Stimulated activated CD4-positive, alpha-beta T cell treated with anti-CD3 and anti-CD28 coated beads, Interleukin-4, amount 100 ng/mL, for 24 hours (primary cell): ENCODE measurements around the gene MAD2L2.

ENCODE experiments used
- DNase-seq: peaks from one replicate; pipeline ENCODE4 v3.0.0-alpha.2; 2020

MAD2L2 gene

DNA sequence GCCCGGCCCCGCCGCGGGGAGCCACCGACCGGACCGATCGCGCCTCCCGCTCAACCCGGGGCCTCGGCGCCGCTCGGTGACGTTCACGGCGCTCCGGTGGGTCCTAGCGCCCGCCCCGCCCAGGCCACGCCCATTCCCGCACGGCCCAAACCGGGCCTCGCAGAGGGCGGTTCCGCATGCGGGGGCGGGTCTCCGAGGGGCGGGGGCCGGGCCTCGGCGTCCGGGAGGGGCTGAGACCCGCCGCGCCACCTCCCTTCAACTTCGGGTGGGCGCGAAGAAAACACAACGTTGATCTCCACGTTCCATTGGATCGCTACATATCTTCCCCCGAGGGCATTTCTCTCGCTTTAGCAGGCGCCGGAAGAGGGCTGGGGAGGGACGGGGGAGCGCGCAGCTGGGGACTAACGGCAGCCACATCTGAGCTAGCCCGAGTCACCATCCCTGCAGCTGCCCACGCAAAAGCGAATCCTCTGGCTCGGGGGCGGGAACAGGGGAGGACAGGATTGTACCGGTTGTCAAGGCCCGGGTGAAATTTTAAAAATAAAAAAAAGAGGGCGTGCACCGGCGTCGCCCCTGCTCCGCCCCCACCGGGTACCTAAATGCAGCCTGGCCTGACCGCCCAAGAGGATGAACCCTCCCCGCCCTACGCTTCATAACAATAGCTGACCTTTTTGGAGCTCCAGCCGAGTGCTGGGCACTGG lies at the start of gene MAD2L2:
MAD2L2 (minus strand) TSS at position 78 of the 701 bp plus-strand sequence. CDS start 547 bp downstream, outside the sequence.
- peak; percentile 89 for DNase-seq

DNA sequence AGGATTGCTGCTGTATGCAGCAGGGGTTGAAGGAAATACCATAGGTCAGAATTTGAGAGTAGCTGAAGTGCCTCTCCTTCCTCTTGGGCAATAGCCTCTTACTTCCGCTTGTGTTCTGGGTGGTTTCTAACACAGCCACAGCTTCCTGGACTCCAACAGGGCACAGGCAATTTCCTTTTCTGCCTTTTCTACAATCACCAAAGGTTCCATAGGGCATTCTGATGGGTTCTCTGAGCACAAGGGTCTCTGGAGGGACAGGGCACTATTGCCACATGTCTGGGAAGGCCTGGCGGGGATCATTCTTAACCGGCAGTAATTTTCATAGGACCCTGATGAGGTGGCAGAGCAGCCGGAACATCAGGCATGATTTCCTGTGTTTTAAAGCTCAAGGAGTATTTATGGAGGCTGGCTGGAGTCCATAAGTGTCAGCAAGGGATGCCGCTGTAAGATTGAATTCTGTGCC lies 49.5 kb upstream of the MAD2L2 start:
- DNase-seq = peak; percentile 34

DNA sequence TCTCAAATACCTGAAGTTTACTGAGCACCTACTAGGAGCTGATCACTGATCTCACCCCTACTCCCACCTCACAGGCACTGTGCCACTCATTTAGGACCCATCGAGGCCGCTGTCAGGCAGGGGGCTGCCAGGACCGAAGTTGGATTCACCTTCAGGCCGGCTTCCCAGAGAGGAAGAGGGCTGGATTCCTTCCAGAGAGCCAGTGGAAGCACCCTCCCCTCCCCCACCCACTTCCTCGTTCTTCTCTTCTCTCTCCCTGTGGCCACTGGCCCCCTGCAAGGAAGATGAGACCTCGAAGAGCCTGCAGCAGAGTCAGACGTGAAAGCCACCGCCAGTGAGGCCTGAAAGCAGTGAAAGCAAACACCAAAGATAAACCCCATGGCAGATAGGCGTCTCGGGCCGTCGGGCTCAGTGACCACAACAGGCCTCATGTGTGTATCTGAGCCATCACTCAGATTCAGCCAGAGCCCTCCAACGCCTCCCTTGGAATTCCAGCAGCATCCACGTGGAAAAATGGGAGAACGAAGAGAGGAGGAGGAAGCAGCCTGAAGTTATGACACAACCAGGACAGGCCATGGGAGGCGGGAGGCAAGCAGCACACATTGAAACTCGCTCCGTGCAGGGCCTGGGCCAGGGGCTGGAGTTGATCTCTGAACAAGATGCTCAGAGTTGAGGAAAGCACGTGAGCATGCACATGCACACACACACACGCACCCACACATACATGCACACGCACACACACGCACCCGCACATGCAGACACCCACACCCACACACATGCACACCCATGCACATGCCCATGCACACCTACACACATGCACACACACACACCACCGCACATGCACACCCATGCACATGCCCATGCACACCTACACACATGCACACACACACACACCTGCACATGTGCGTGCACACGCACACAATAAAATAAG lies 48.8 kb upstream of the MAD2L2 start:
- peak; percentile 8 for DNase-seq

DNA sequence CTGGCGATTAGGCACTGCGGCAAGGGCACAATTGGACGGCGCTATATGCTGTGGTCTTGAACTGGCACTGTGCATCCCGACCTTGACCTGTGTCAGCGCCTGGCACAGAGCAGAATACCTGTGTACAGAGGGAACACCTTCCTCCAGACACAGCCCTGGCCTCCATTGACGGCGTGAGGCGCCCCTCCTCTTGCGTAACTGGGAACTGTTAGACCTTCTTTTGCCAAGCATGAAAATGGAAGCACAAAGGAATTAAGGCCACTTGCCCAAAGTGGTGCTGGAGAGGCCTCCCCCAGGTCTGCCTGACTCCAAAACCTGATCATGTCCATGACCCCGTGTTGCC lies 48.2 kb upstream of the MAD2L2 start:
- no peak for DNase-seq

DNA sequence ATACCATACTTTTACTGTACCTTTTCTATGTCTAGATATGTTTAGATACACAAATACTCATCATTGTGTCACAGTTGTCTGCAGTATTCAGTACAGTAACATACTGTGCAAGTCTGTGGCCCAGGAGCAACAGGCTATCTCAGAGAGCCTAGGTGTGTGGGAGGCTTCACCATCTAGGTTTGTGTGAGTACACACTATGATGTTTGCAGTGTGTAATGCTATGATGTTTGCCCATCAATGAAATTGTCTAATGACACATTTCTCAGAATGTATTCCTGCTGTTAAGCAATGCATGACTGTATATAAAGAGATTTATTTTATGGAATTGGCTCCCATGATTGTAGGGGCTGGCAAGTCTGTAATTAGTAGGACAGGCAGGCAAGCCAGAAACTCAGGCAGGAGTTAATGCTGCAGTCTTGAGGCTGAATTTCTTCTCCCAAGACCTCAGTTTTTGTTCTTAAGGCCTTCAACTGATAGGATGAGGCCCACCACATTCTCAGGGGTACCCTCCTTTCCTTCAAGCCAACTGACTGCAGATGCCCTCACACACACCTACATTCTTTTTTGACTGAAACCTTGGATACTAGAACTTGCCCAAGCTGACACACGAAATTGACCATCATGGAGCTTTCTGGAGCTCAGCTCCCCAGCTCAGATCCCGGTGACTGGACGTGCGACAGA lies 47.3 kb upstream of the MAD2L2 start:
- DNase-seq = no peak

DNA sequence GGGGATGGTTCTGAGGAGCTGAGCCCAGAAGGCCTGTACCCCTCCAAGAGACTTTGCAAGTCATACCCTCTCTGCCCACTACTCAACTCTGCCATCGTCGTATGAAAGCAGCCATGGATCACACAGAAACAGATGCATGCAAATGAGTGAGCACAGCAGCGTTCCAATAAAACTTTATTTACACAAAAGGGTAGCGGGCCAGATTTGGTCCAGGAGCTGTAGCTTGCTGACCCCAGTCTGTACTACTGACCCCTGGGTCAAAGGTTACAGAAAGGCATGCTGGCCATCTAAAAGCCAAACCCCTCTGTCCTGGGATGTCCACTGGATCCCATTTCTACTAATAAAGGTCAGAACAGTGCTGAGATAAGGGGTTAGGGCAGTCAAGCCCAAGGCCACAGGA lies 46.2 kb upstream of the MAD2L2 start:
- DNase-seq = no peak

DNA sequence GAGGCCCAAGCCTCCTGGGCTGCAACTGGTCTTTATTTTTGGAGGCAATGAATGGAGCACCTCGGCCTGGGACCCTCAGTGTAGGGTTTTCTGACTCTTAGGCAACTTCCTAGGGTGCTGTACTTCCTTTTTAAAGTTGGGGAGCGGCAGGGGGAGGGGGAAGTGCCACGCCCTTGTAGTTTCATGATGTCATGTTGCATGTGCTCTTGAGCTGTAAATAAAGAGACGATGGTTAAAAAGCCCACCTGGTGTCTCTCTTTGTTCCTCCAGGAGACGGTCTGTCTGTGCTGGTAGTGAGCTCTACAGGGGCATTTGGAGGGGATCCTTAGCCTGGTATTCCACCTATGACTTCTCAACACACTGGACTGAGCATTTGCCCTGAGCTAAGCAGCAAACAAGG lies 44.7 kb upstream of the MAD2L2 start:
- no peak for DNase-seq

DNA sequence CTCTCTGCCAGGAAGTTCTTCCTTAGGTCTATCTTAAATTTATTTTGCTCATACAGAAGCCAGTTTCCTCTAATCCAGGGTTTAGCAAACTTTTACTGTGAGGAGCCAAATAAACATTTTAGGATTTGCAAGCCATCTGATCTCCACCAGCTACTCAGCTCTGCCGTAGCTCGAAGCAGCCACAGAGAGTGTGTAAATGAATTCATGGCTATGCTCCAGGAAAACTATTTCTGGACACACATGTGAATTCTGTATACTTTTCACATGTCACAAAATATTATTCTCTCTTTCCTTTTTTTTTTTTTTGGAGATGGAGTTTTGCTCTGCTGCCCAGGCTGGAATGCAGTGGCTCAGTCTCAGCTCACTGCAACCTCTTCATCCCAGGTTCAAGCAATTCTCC lies 41.6 kb upstream of the MAD2L2 start:
- no peak for DNase-seq

DNA sequence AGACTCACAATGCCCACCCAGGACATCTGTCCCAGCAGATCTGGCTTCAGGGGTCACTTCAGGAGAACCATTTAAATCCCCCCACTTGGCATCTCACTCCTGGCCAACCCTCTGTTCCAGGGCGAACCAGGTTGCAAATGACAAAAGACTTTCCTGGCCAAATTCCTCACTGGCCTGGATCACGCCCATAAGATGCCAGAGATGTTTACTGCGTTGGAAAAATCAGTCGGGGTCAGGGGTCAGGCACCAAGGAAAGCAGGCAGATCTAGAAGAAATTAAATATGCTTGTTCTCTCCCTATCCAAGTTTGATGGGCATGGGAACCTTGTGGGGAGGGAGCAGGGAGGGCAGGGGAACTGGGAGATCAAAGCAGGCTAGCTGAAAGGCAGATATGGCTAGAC lies 40.4 kb upstream of the MAD2L2 start:
- DNase-seq = no peak

DNA sequence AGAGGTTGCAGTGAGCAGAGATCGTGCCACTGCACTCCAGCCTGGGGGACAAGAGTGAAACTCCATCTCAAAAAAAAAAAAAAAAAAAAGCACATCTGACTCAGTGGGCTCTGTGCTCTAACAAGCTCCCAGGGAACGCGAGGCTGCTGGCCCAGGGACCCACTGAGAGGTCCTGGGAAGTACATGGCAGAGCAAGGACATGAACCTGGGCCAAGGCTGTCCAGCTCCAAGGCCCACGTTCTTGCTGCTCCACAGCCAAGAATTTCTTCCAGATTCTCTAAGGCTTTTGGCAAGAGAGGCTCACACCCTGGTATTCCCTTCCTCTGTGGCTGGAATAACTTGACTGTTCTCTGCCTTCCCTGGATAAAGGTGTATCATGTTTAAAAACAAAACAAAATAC lies 39.6 kb upstream of the MAD2L2 start:
- DNase-seq = no peak

DNA sequence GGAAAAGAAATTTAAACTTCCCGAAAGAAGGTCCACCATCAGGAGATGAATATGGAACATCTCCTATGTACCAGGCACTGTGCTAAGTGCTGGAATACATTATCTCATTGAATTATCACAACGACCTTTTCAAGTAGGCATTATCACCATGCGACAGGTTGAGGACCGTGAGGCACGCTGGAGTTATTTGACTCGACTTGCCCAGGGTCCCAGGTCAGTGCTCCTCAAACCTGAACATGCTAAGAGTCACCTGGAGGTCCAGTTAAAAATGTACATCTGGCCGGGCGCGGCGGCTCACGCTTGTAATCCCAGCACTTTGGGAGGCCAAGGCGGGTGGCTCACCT lies 39.1 kb upstream of the MAD2L2 start:
- DNase-seq = no peak

DNA sequence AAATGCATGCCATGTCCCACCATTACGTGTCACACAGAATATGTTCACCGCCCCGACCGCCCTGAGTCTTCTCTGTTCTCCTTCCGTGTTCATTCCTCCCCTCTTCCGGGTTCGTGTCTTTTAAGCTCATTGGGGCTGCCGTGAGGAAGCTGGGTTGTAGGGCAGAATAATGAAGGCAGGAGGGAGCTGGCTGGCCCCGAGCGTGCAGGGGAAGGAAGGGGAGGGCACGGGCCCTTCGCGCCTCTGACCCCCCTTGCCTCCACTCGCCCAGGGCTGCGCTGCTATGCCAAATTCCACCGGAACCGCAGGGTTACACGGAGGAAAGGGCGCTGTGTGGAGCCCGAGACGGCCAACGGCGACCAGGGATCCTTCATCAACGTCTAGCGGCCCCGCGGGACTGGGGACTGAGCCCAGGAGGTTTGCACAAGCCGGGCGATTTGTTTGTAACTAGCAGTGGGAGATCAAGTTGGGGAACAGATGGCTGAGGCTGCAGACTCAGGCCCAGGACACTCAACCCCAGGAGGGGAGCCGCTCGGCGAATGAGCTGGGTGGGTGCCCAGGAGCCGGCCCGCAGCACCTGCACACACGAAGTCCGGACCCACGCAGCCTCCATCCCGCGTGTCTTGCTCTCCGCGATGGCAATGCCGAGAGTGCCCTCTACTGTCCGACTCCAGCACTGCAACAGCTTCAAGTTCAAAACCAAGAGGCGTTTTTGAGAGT lies 38.5 kb upstream of the MAD2L2 start:
- peak; percentile 89 for DNase-seq

DNA sequence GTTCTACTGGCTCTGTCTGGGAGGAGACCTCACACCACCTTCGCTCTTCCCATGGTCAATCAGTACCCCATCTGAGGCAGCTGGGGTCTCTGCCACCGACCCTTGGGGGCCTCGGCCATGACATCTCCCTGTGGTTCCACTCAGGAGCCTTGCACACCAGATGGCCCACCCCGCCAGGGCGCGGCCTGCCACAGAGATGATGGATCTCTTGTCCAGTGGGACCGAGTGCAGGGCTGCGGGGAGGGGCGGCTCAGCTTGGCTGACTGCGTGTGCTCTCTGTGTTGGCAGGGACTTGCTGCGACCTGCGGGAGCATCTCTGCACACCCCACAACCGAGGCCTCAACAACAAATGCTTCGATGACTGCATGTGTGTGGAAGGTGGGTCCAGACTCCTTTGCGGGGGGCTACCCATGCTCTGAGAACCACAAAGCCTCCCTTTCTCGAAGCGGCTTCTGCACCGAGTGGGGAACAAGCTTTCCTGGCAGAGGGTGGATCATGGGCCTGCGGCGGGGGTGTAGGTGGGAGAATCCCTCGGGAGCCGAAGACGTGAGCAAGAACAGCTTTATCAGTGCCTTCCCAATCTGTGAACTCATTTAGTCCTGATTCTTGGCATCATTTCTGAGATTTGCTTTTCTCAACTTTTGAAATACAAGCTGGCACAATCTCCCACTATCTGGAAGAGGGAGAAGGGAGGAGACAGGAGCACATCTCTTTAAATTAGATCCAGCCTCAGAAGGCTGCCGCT lies 34.1 kb upstream of the MAD2L2 start:
- no peak for DNase-seq

DNA sequence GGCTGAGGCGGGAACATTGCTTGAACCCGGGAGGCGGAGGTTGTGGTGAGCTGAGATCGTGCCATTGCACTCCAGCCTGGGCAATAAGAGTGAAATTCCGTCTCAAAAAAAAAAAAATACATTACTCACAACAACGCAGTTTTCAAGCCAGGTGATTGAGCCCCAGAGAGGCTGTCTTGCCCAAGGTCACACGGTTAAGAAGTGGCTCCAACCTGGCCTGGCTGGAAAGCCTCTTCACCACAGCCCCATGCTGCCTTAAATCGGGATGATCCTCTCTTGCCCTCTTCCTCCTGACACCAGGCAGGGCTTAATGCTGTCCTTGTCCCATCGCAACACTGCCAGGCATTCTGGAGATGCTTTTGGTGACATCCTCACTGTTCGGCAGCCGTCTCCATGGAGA lies 32.1 kb upstream of the MAD2L2 start:
- DNase-seq = no peak

DNA sequence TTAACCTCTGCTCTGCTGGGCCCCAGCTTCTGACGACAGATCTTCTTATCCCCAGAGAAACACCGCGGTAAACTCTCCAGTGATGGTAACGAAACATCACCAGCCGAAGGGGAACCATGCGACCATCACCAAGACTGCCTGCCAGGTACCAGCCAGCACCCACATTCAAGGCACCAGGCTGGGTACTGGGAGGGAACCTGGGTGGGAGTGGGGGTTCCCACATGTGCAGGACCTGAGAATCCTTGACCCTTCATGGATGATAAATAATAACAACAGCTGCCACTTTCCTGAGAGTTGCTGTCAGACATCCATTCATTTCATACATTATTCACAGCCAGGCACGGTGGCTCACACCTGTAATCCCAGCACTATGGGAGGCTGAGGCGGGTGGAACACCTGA lies 31.3 kb upstream of the MAD2L2 start:
- no peak for DNase-seq

DNA sequence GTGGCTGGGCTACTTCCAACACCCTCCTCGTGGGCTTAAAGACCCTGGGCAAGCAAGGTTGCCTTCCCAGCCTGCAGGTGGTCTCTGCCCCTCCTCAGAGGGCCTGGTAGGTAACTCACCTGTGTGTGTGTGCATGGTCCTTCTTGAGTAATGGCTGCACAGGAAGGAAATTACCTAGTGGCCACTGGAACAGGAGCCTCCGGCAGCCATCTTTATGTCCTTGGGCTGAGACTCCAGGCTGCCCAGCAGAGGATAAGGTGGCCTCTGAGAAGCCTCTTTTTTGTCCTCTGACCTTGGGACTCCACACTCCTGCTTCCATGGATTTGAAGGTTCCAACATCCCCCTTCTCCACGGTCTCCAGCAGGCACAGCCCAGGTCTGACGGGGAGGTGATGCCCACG lies 30.5 kb upstream of the MAD2L2 start:
- no peak for DNase-seq

DNA sequence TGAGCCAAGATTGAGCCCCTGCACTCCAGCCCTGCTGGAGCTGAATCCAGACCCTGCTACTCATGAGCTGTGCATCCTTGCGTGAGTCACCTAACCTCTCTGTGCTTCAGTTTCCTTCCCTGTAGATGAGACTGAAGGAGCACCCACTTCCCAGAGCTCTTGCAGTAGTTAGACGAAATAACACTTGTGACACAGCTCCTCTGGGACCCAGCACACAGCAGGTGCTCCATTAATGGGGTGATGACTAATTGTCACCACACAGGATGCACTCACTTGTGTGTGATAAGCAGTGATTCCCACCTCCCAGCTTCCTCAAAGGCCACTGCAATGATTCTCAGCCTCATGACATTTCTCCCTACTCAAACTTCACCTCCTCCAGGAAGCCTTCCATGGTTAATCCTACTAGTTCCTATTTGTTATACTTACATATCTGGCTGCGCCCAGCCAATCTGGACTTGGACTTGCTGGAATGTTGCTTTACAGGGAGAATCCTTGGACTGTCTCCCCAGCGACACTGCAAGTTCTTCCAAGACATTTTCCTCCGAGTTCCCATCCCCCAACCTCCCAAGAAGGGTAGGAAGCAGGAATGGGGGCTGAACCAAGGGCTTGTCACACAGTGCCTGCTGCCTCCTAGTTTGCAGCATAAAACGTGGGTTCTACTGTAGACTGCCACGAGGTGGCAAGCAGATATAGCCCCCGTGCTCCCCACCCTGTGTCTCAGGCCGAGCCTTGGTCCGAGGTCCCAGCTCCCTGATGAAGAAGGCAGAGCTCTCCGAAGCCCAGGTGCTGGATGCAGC lies 27.8 kb upstream of the MAD2L2 start:
- DNase-seq = no peak

DNA sequence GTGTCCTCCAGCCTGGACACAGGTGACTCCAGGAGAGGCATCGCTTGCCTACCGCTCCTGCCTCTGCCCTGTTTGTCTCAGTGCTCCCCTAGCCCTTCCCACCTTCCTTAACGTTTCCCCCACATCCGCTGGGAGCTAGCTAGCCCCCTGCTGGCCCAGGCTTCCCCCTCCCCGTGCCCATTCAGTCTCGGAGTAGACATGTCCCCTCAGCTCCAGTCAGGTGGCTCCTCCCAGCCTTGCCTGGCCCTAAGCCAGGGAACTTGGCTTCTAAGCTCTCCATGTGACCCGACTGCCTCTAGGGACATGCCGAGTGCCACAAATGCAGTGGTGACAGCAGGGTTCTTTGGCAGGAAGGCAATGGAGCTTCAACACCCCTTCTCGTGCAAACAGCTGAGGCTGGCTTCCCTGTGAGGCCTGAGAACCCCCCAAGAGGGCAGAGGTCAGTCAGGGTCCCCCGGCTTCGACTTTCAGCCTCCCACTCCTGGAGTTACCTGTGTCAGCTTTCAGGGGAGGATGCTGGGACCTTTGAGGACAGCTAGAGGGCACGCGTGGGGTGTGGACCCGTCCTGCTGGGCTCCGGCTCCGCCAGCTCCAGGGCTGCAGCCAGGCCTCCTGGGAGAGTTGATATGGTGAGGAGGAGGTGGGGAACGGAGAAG lies 26.8 kb upstream of the MAD2L2 start:
- DNase-seq = no peak

DNA sequence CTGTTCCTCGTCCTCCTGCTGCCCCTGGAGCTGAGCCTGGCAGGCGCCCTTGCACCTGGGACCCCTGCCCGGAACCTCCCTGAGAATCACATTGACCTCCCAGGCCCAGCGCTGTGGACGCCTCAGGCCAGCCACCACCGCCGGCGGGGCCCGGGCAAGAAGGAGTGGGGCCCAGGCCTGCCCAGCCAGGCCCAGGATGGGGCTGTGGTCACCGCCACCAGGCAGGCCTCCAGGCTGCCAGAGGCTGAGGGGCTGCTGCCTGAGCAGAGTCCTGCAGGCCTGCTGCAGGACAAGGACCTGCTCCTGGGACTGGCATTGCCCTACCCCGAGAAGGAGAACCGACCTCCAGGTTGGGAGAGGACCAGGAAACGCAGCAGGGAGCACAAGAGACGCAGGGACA lies 25.3 kb upstream of the MAD2L2 start:
- DNase-seq = no peak

DNA sequence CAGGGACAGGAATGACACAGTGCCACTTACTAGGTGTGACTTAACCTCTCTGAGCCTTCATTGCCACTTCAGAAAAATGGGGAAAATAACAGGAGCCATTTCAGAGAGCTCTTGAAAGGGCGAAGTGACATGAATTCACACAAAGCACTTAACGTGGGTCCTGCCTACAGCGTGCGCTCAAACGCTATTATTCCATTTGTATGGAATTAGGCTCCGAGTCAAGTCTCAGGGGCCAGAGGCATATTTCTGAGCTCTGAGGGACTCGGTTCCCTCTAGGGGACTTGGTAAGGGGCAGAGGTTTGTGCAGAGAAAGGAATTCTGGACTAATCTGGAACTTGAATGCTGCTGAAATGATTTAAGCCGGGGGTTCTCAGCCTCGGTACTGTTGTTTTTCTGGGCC lies 24.6 kb upstream of the MAD2L2 start:
- DNase-seq = no peak
